Neural cell (in vitro differentiated cells): ENCODE results near the gene FADS1.

Experiments used
- EP300 ChIP-seq: fragments of 450-650 bp; conservative IDR thresholded peaks from 2 replicates; pipeline ENCODE4 v1.6.1; 2014; ENCODE audit warnings: antibody characterized with exemption, mild to moderate bottlenecking, moderate library complexity; ENCODE audit not compliant: poor library complexity, severe bottlenecking
- EZH2 ChIP-seq: fragments of 200-600, 300-800 bp; shearing (Covaris generic), sonication (generic); IDR thresholded peaks from 2 replicates; pipeline ENCODE4 v1.6.1; 2014; ENCODE audit warnings: antibody characterized with exemption, low read length, borderline replicate concordance, mild to moderate bottlenecking; ENCODE audit not compliant: insufficient read depth, poor library complexity, severe bottlenecking

GRCh38 chr11:61782299-61782698, 34.5 kb downstream of the FADS1 start:
- TF ChIP-seq EP300 (no peak), EZH2 (no peak)
